GM13977 (cell line): ENCODE measurements around the gene RDM1.

Source experiments
- DNase-seq: peaks from one replicate; pipeline ENCODE4 v3.0.0; 2012; ENCODE audit warnings: low spot score
- CTCF ChIP-seq: IDR thresholded peaks from 2 replicates; pipeline ENCODE4 v1.5.1; 2012; ENCODE audit warnings: mild to moderate bottlenecking, control low read depth; ENCODE audit not compliant: insufficient read depth; ENCODE audit errors: extremely low read depth, missing control alignments
- in situ Hi-C: fragments of 300-500 bp; cut with MboI; formaldehyde crosslinking; loops from one replicate; pipeline ENCODE4 v1.12.0; 2022; ENCODE audit warnings: low sequenced_read_pairs, low pct_unique_long_range_greater_than_20kb, mixed read lengths, inconsistent platforms; ENCODE audit not compliant: unreplicated experiment

Gene RDM1

GRCh38 chr17:35930211-35931065 is at the start of gene RDM1:
Gene RDM1 (minus strand): TSS chr17:35930773. CDS start chr17:35930727, 46 bp downstream.
- no peak for TF ChIP-seq CTCF
- DNase-seq: peak; percentile 89
- in situ Hi-C loops: no loop called here

- no peak for TF ChIP-seq CTCF
- in situ Hi-C loops: loop anchor here (10.0 kb wide), 1 partner anchor 166 kb away; no protein-coding TSS in a partner anchor
- no peak for DNase-seq
Measured at GRCh38 chr17:35978346-35978745, 47.8 kb upstream of the RDM1 start.

GRCh38 chr17:35977509-35977908 is 46.9 kb upstream of the RDM1 start:
- no peak for TF ChIP-seq CTCF
- DNase-seq: no peak
- in situ Hi-C loops: loop anchor here (10.0 kb wide), 1 partner anchor 167 kb away; no protein-coding TSS in a partner anchor

- no peak for TF ChIP-seq CTCF
Measured at GRCh38 chr17:35973333-35974260, 43.0 kb upstream of the RDM1 start.

GRCh38 chr17:35972945-35973332 is 42.4 kb upstream of the RDM1 start:
- no peak for DNase-seq
- no peak for TF ChIP-seq CTCF
- in situ Hi-C loops: loop anchor here (10.0 kb wide), 1 partner anchor 172 kb away; no protein-coding TSS in a partner anchor

More at GRCh38 chr17:35973333-35974260, 43.0 kb upstream of the RDM1 start:
- no peak for DNase-seq
- in situ Hi-C loops: loop anchor here (10.0 kb wide), 1 partner anchor 171 kb away; no protein-coding TSS in a partner anchor

GRCh38 chr17:35972535-35972934 is 42.0 kb upstream of the RDM1 start:
- in situ Hi-C loops: loop anchor here (10.0 kb wide), 1 partner anchor 172 kb away; no protein-coding TSS in a partner anchor
- DNase-seq: no peak
- no peak for TF ChIP-seq CTCF
